Myocyte (in vitro differentiated cells): ENCODE measurements around the gene MACC1. TPM values are rescaled to one million over a fixed set of nuclear protein-coding genes. Genes with fewer than 3 reads are reported as not detected.

Experiments
- DNase-seq: peaks from one replicate; pipeline ENCODE4 v3.0.0-alpha.2; 2012; ENCODE audit warnings: low read depth
- total RNA-seq: library from RNA; depleted of rRNA; stranded (reverse); fragments of >200 nt; gene quantifications from 2 replicates; pipeline ENCODE4 v1.2.3, GENCODE V29; 2014

MACC1 gene
- total RNA-seq, 1 donor from 2014 or later, result 0.05 TPM

GRCh38 chr7:20085086-20085485 lies 132.1 kb downstream of the MACC1 start:
- no peak for DNase-seq

Other genes starting within 250 kb of the MACC1 start
- 19.7 and 23.6 TPM in 2 replicates for gene ITGB8, start 113.5 kb upstream of the MACC1 start, total RNA-seq